BJ (cell line): ENCODE measurements around the gene TXN2. TPM values are rescaled to one million over a fixed set of nuclear protein-coding genes. Genes with fewer than 3 reads are reported as not detected.

Experiments used
- CTCF ChIA-PET: fragments of 350-600 bp; formaldehyde crosslinking; extraction: SDS; loops from one replicate; lab custom pipeline; 2021; ENCODE audit warnings: antibody characterized with exemption, inconsistent platforms; lab: Yijun Ruan, JAX
- POLR2A ChIA-PET: fragments of 300-600 bp; sonication (Branson Sonifier 250); formaldehyde crosslinking; extraction: SDS; loops from one replicate; lab custom pipeline; 2021; ENCODE audit warnings: antibody characterized with exemption; lab: Charles Lee
- DNase-seq: peaks from one replicate; pipeline ENCODE4 v3.0.0-alpha.2; 2011; ENCODE audit warnings: low read depth
- H3K27me3 ChIP-seq: 2 replicates; pipeline ENCODE4 v1.6.0; 2011; ENCODE audit warnings: low read length; ENCODE audit not compliant: control insufficient read depth, insufficient read depth
- H3K36me3 ChIP-seq: 2 replicates; pipeline ENCODE4 v1.5.1; 2011; ENCODE audit warnings: low read length; ENCODE audit not compliant: control insufficient read depth, insufficient read depth
- H3K4me3 ChIP-seq: 2 replicates; pipeline ENCODE4 v1.5.1; 2011; ENCODE audit warnings: low read depth, mild to moderate bottlenecking, control low read depth, low read length
- polyA plus RNA-seq: library from polyadenylated mRNA; depleted of rRNA; stranded (reverse); fragments of >200 nt; gene quantifications from 2 replicates; pipeline ENCODE4 v1.2.3, GENCODE V29; 2011
- TF ChIP-seq, protein P1 (sequence below): IDR thresholded peaks from 2 replicates; pipeline ENCODE4 v1.5.1; 2011; ENCODE audit warnings: low read depth, mild to moderate bottlenecking, control low read depth, inconsistent platforms, low read length, moderate library complexity; ENCODE audit not compliant: insufficient read depth

Gene TXN2
- polyA plus RNA-seq, 1 experiment: 192 TPM

DNA sequence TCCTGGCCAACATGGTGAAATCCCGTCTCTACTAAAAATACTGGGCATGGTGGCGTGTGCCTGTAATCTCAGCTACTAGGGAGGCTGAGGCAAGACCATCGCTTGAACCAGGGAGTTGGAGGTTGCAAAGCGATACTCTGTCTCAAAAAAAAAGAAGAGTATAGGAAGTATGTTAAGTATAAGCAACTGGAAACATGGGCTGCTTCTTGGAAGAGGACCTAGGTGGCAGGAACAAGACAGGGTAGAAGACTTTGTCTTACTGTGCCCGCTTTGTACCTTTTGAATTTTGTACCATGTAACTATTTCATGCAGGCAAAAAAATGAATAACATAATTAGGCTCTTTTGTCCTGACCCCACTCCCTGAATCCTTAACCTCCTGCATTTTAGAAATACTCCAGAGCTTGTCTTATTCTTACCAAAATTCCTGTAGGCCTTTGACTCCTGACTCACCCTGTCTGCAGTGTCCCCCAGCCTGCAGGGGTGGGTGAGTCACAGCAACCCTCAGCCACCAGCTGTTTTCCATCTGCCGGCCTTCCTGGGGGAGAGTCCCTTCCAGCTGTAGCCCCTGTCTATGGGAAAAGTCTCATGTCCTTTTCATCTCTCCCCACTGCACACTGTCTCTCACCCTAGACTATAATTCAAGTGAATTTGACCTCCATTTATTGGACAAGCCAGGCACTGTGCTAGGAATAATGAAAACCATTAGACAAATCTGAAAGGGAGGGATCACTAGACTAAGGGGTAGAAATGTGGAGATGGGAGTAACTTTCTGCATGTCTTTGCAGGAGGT is 41.8 kb downstream of the TXN2 start:
- Histone ChIP-seq H3K36me3 (no peaks in the 10 kb centered on the region), H3K4me3 (no peak overlapping the region), H3K27me3 (no peaks in the 10 kb centered on the region)
- TF ChIP-seq, protein P1, sequence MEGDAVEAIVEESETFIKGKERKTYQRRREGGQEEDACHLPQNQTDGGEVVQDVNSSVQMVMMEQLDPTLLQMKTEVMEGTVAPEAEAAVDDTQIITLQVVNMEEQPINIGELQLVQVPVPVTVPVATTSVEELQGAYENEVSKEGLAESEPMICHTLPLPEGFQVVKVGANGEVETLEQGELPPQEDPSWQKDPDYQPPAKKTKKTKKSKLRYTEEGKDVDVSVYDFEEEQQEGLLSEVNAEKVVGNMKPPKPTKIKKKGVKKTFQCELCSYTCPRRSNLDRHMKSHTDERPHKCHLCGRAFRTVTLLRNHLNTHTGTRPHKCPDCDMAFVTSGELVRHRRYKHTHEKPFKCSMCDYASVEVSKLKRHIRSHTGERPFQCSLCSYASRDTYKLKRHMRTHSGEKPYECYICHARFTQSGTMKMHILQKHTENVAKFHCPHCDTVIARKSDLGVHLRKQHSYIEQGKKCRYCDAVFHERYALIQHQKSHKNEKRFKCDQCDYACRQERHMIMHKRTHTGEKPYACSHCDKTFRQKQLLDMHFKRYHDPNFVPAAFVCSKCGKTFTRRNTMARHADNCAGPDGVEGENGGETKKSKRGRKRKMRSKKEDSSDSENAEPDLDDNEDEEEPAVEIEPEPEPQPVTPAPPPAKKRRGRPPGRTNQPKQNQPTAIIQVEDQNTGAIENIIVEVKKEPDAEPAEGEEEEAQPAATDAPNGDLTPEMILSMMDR: no peak
- POLR2A ChIA-PET: no interaction called here
- CTCF ChIA-PET: interaction anchor here (0.6 to 1.0 kb wide), 2 partner anchors 10 to 66 kb away, joined by 3 read pairs; no protein-coding TSS in a partner anchor
- DNase-seq: peak; percentile 86

DNA sequence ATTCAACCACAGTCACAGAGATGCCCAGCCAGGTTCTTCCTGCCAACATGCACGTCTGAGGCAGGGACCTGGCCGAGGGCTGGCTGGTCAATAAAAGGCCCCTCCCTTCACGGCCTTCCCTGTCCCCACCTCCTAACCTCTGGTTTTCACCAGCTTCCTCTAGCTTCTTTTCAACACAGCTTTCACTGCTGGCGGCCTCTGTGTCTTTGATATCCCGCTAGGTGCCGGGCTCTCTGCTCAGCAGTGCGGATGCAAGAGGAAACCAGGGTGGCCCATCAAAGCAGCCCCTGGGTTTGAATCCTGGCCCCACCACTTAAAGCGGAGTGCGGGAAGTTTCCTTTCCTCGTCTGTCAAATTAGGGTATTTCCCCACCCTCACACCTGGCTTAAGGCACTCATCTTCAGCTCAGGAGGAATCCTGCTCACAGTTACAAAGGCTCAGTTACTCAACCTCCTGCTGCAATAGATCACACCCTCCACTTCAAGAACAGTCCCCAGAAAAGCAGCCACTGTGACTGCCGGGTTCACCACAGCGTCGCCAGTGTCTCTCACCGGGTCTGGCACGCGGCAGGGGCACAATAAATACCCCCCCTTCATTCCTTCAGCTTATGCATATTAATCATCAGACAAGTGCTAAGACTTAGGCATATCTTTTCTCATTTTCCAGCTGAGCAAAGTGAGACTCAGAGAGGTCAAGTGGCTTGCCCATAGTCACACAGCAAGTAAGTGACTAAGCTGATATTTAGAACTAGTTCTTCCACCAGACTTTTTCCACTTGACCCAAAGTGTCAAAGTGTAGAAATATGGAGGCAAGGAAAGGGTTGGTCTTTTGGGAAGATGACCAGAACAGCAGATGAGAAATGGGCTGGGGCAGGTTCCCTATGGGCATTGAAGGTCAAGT is 45.7 kb downstream of the TXN2 start:
- no peak for DNase-seq
- ChIA-PET CTCF (interaction anchor here (0.7 kb wide), 1 partner anchor 9 kb away, joined by 3 read pairs; no protein-coding TSS in a partner anchor), POLR2A (no interaction called here)
- Histone ChIP-seq H3K4me3 (no peak overlapping the region), H3K27me3 (no peaks in the 10 kb centered on the region), H3K36me3 (no peaks in the 10 kb centered on the region)
- TF ChIP-seq, protein P1: no peak

DNA sequence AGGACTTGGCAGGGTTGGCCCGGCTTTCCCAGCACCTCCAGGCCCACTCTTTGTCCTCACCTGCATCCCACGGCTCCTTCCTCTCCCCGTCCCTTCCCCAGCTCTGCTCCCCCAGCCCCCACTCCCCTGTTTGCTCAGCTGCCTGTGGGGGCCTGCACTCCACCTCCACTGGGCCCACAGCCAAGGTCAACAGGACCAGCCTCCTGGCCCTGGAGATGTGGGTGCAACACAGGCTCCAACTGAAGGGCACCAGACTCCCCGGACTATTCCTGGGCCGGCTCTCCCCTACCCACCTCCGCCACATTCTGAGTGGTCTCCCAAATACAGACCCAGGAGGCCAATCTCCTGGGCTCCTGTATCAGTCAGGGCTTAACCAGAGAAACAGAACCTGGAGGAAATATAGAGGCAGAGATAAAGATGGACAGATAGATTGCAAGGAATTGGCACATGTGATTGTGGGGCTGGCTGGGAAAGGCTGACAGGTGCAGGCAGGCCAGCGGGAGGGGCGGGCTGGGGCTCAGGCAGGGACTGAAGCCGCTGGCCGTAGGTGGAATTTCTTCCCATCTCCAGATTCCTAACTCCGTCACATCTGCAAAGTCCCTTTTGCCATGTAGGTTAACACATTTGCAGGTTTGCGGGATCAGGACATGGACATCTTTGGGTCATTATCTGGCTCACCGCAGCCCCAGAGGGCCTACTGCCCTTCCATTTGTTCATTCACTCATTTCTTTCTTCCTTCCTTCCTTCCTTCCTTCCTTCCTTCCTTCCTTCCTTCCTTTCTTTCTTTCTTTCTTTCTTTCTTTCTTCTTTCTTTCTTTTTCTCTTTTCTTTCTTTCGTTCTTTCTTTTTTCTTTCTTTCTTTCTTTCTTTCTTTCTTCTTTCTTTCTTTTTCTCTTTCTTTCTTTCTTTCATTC is 47.9 kb downstream of the TXN2 start:
- H3K36me3 ChIP-seq: no peaks in the 10 kb centered on the region
- no peaks in the 10 kb centered on the region for H3K27me3 ChIP-seq
- no peak overlapping the region for H3K4me3 ChIP-seq
- POLR2A ChIA-PET: no interaction called here
- TF ChIP-seq, protein P1: no peak
- no peak for DNase-seq
- CTCF ChIA-PET: interaction anchor here (1.2 kb wide), 1 partner anchor 37 kb away, joined by 4 read pairs; no protein-coding TSS in a partner anchor

DNA sequence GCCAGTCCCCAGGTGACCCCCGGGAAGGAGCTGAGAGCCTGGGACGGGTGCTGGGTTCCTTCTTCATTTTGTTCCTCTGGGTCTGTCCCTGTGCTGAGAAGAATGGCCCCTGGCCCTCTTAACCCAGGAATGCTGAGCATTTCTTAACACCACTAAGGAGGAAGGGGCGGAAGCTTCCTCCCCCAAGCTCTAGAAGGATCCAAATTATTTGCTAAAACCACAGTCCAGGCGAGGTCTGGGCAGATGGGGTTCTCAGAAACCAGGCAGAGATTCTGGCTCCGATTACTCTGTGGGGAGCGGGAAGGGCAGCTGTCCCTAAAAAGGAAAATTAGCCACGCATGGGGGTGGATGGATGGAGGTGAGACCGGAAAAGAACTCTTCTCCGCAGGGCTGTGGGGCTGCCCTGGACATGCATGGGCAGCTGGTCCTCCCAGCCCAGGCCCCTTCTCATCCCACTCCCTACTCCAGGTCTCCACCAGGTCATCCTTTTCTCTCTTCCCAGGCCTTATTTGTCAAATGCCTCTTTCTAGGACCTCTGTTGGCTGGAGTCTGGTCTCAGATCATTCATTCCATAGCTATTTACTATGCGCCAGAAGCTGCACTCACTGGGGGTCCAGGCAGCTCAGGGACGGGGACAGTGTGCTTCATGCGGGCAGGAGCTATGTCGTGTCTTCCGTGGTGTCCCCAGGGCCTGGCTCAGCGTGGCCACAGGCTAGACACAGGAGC is 48.7 kb downstream of the TXN2 start:
- H3K4me3 ChIP-seq: no peak overlapping the region
- ChIA-PET POLR2A (no interaction called here), CTCF (interaction anchor here (0.7 to 1.2 kb wide), 2 partner anchors 9 to 37 kb away, joined by 4 read pairs; no protein-coding TSS in a partner anchor)
- no peak for DNase-seq
- TF ChIP-seq, protein P1: no peak
- no peaks in the 10 kb centered on the region for H3K36me3 ChIP-seq
- H3K27me3 ChIP-seq: no peaks in the 10 kb centered on the region
